Naive B cell (primary cell): ENCODE results near the gene TAX1BP1. TPM values are rescaled to one million over a fixed set of nuclear protein-coding genes. Genes with fewer than 3 reads are reported as not detected.
"Not testable (repeated sequence)": the region's sequence is repeated elsewhere in the genome, so short reads cannot be mapped to it uniquely, and the experiment has no call there.

Experiments used
- ATAC-seq, 2 donors: fragments of 150-1000 bp; cut with Tn5 transposase; 2 replicates each; pipeline ENCODE4 v1.10.0; 2021; ENCODE audit warnings: low read depth in 2 of 2, mild to moderate bottlenecking in 2 of 2, moderate library complexity in 2 of 2
- DNase-seq: peaks from one replicate; pipeline ENCODE4 v3.0.0; 2022
- H3K27ac Mint-ChIP-seq, 6 donors: one replicate each; pipeline ENCODE4 v1.8.0; 2020 to 2022; ENCODE audit warnings: mild to moderate bottlenecking in 6 of 6, mixed read lengths in 6 of 6, moderate library complexity in 5 of 6, inconsistent platforms in 2 of 6
- H3K27me3 Mint-ChIP-seq, 3 donors: one replicate each; pipeline ENCODE4 v1.8.0; 2021 to 2022; ENCODE audit warnings: mixed read lengths in 3 of 3, mild to moderate bottlenecking in 1 of 3
- H3K36me3 Mint-ChIP-seq, 2 donors: one replicate each; pipeline ENCODE4 v1.8.0; 2020 to 2022; ENCODE audit warnings: mixed read lengths in 2 of 2, inconsistent platforms in 1 of 2, mild to moderate bottlenecking in 1 of 2
- H3K4me1 Mint-ChIP-seq, 3 donors: one replicate each; pipeline ENCODE4 v1.8.0; 2020 to 2022; ENCODE audit warnings: mixed read lengths in 3 of 3, inconsistent platforms in 1 of 3, mild to moderate bottlenecking in 1 of 3, moderate library complexity in 1 of 3
- H3K4me3 Mint-ChIP-seq, 8 donors: one replicate each; pipeline ENCODE4 v1.8.0; 2020 to 2022; ENCODE audit warnings: mild to moderate bottlenecking in 8 of 8, mixed read lengths in 8 of 8, moderate library complexity in 8 of 8, inconsistent platforms in 2 of 8
- H3K9me3 Mint-ChIP-seq, 7 donors: one replicate each; pipeline ENCODE4 v1.8.0; 2020 to 2022; ENCODE audit warnings: mixed read lengths in 7 of 7, mild to moderate bottlenecking in 5 of 7, inconsistent platforms in 2 of 7, moderate library complexity in 1 of 7
- polyA plus RNA-seq, 6 donors: library from polyadenylated mRNA; unstranded; fragments of 300-500 nt; fragmentation: Illumina TruSeq; gene quantifications; one replicate each; pipeline ENCODE4 v1.2.3, GENCODE V29; 2021; ENCODE audit warnings: low read depth in 6 of 6

TAX1BP1 gene
- polyA plus RNA-seq, 6 donors from 2014 or later = 89.4 to 111 (median 100) TPM

- DNase-seq = no peak
- no peak for ATAC-seq
- H3K27me3 Mint-ChIP-seq = no peaks in the 10 kb centered on the region
- no peak overlapping the region for H3K4me3 Mint-ChIP-seq
- peaks cover 0 to 10% (median 2%) of the 10 kb centered on the region in 3 donors for H3K4me1 Mint-ChIP-seq
- peaks cover 0 to 9% of the 10 kb centered on the region in 2 donors for H3K36me3 Mint-ChIP-seq
- H3K27ac Mint-ChIP-seq = peak overlapping the region in 2 of 6 donors; percentile 71 to 78
- no peaks in the 10 kb centered on the region for H3K9me3 Mint-ChIP-seq
Measured at GRCh38 chr7:27842851-27843250, 102.9 kb downstream of the TAX1BP1 start.

- Mint-ChIP-seq H3K9me3 (no peaks in the 10 kb centered on the region), H3K36me3 (peaks cover 0 to 4% of the 10 kb centered on the region in 2 donors), H3K4me1 (peaks cover 0 to 10% (median 7%) of the 10 kb centered on the region in 3 donors), H3K4me3 (no peak overlapping the region), H3K27ac (peak overlapping the region in 2 of 6 donors; percentile 65 to 72), H3K27me3 (no peaks in the 10 kb centered on the region)
- ATAC-seq = no peak
- no peak for DNase-seq
Measured at GRCh38 chr7:27843584-27844305, 103.8 kb downstream of the TAX1BP1 start.

DNA sequence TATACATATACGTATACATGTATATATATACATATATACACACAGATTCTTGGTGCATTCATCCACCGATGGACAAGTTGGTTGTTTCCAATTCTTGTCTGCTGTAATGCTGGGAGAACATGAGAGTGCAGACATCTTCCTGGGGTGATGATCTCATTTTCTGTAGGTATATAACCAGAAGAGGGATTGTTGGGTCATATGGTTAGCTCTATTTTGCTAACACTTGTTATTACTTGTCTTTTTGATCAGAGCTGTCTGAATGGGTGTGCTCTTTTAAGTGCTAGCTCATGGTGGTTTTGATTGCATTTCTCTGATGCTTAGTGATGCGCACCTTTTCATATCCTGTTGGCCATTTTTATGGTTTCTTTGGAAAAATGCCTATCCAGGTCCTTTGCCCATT, 106.4 kb downstream of the TAX1BP1 start:
- no peak overlapping the region for H3K4me3 Mint-ChIP-seq
- H3K27me3 Mint-ChIP-seq = no peaks in the 10 kb centered on the region
- ATAC-seq = no peak
- H3K4me1 Mint-ChIP-seq = peaks cover 0 to 7% (median 4%) of the 10 kb centered on the region in 3 donors
- no peak for DNase-seq
- H3K27ac Mint-ChIP-seq = peak overlapping the region in 1 of 6 donors; percentile 12
- no peaks in the 10 kb centered on the region for H3K9me3 Mint-ChIP-seq
- no peaks in the 10 kb centered on the region for H3K36me3 Mint-ChIP-seq

DNA sequence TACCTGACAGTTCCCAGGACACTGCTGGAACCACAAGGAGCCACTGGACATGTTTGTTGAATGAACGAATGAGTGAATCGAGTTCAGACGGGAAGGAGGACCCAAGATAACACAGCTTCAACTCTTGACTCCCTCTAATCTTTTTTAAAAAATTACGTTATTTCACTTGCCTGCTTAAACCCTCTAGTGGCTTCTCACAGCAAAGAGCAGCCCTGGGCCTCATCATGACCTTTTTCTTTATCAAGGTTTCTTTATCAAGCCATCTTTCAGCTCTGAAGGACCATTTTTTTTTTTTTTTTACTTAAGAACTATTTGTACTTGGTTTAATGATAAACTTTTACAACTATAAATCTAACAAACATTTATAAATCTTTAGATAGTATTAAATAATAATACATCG, 110.6 kb downstream of the TAX1BP1 start:
- no peak for DNase-seq
- Mint-ChIP-seq H3K4me1 (peaks cover 7 to 16% (median 12%) of the 10 kb centered on the region in 3 donors), H3K36me3 (peaks cover 9 to 10% of the 10 kb centered on the region in 2 donors), H3K27me3 (no peaks in the 10 kb centered on the region), H3K9me3 (peaks cover 0 to 5% (median 3%) of the 10 kb centered on the region in 7 donors), H3K4me3 (no peak overlapping the region), H3K27ac (no peak overlapping the region)
- ATAC-seq = no peak

DNA sequence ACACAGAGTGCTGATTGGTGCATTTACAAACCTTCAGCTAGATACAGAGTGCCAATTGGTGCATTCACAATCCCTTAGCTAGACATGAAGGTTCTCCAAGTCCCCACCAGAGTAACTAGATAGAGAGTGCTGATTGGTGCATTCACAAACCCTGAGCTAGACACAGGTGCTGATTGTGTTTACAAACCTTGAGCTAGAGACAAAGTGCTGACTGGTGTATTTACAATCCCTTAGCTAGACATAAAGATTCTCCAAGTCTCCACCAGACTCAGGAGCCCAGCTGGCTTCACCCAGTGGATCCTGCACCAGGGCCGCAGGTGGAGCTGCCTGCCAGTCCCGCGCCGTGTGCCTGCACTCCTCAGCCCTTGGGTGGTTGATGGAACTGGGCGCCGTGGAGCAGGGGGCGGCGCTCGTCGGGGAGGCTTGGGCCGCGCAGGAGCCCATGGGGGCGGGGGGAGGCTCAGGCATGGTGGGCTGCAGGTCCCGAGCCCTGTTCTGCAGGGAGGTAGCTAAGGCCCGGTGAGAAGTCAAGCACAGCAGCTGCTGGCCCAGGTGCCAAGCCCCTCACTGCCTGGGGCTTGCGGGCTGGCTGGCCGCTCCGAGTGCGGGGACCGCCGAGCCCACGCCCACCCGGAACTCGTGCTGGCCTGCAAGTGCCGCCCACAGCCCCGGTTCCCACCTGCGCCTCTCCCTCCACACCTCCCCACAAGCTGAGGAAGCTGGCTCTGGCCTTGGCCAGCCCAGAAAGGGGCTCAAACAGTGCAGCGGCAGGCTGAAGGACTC, 116.9 kb downstream of the TAX1BP1 start:
- H3K27me3 Mint-ChIP-seq, ATAC-seq, DNase-seq, H3K4me3 Mint-ChIP-seq: not testable (repeated sequence)
- peaks cover 12 to 20% (median 20%) of the 10 kb centered on the region in 3 donors for H3K4me1 Mint-ChIP-seq
- peaks cover 4 to 13% (median 6%) of the 10 kb centered on the region in 7 donors for H3K9me3 Mint-ChIP-seq
- H3K27ac Mint-ChIP-seq = peak overlapping the region in 1 of 6 donors; percentile 16
- peaks cover 37 to 46% of the 10 kb centered on the region in 2 donors for H3K36me3 Mint-ChIP-seq

GRCh38 chr7:27860800-27861199, 120.8 kb downstream of the TAX1BP1 start:
- Mint-ChIP-seq H3K36me3 (peaks cover 43 to 52% of the 10 kb centered on the region in 2 donors), H3K9me3 (peaks cover 0 to 9% (median 4%) of the 10 kb centered on the region in 7 donors), H3K27me3 (no peaks in the 10 kb centered on the region), H3K4me3 (no peak overlapping the region), H3K4me1 (peaks cover 13 to 15% (median 13%) of the 10 kb centered on the region in 3 donors), H3K27ac (peak overlapping the region in 4 of 6 donors; percentile 17 to 87 (median 46))
- no peak for ATAC-seq
- DNase-seq = no peak

DNA sequence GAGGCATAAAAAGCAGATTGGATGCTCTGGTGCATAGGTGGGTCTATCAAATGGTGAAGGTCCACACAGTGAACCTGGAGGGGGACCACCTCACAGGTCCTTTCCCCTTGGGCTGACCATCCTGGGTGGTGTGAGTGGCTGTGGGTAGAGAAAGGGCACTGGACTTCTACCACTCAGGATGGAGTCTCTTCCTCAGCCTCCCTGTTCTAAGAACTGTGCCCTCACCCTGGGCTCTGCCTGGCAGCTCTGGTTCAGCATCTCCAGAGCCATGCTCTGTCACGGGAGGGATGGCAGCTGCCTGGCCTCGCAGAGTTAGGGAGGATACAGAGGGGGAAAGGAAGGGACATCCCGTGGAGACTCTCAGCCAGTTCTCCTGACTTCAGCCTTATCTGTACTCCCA, 121.8 kb downstream of the TAX1BP1 start:
- no peak overlapping the region for H3K4me3 Mint-ChIP-seq
- H3K9me3 Mint-ChIP-seq = peaks cover 0 to 9% (median 4%) of the 10 kb centered on the region in 7 donors
- peaks cover 13 to 15% (median 13%) of the 10 kb centered on the region in 3 donors for H3K4me1 Mint-ChIP-seq
- H3K27me3 Mint-ChIP-seq = no peaks in the 10 kb centered on the region
- peak overlapping the region in 3 of 6 donors; percentile 48 to 79 (median 74) for H3K27ac Mint-ChIP-seq
- peaks cover 35 to 44% of the 10 kb centered on the region in 2 donors for H3K36me3 Mint-ChIP-seq
- no peak for ATAC-seq
- no peak for DNase-seq

DNA sequence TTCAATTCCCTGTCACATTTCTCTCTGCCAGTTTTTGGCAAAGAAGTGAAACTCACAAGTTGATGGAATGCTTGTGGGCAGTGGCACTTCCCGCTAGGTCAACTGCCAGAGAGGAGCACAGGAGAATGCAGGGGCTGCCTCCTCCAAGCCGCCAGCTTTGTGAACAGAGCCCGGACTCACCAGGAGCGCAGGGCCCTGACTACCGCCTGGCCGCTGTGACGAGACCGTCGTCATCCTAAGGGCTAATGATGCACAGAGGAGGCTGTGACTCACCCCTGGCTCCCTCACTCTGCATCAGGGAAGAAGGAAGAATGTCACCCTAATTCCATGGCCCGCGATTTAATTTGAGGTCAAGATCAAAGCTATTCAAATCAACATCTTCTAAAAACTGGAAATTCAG, 123.9 kb downstream of the TAX1BP1 start:
- ATAC-seq = no peak

DNA sequence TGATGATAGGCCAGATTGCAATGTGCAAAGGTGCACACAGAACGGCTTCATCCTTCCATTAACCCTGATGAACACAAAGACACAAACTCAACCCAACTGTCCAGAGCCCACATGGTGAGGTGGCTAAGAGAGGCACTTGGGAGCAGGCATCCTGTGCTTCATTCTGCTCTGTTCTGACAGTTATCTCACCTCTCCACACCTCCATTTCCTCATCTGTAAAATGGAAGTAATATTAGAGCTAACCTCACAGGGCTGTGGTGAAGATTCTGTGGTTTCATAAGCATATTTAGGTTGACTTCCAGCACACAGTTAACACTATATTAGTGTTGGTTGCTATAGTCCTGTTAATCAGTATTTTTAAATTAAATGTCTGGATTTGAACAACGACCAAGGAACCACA, 126.3 kb downstream of the TAX1BP1 start:
- Mint-ChIP-seq H3K27me3 (no peaks in the 10 kb centered on the region), H3K36me3 (peaks cover 34 to 35% of the 10 kb centered on the region in 2 donors), H3K4me1 (peaks cover 11 to 12% (median 12%) of the 10 kb centered on the region in 3 donors), H3K9me3 (no peaks in the 10 kb centered on the region), H3K4me3 (peak overlapping the region in 1 of 8 donors; percentile 60), H3K27ac (no peak overlapping the region)
- ATAC-seq (no peak), DNase-seq (no peak)

More for the DNA sequence above, 123.9 kb downstream of the TAX1BP1 start:
- H3K27me3 Mint-ChIP-seq = no peaks in the 10 kb centered on the region
- H3K9me3 Mint-ChIP-seq = peaks cover 0 to 5% (median 0%) of the 10 kb centered on the region in 7 donors
- peaks cover 42 to 45% of the 10 kb centered on the region in 2 donors for H3K36me3 Mint-ChIP-seq
- H3K4me1 Mint-ChIP-seq = peaks cover 13 to 22% (median 18%) of the 10 kb centered on the region in 3 donors
- no peak for DNase-seq
- H3K27ac Mint-ChIP-seq = peak overlapping the region in 1 of 6 donors; percentile 19
- no peak overlapping the region for H3K4me3 Mint-ChIP-seq

- H3K9me3 Mint-ChIP-seq = no peaks in the 10 kb centered on the region
- no peak overlapping the region for H3K4me3 Mint-ChIP-seq
- no peak for ATAC-seq
Measured at GRCh38 chr7:27866828-27867672, 127.1 kb downstream of the TAX1BP1 start.

GRCh38 chr7:27868131-27868550, 128.2 kb downstream of the TAX1BP1 start:
- Mint-ChIP-seq H3K4me3 (no peak overlapping the region), H3K36me3 (peaks cover 26% of the 10 kb centered on the region in 2 donors), H3K4me1 (peaks cover 7 to 11% (median 8%) of the 10 kb centered on the region in 3 donors), H3K27ac (peak overlapping the region in 2 of 6 donors; percentile 52 to 72), H3K9me3 (no peaks in the 10 kb centered on the region), H3K27me3 (no peaks in the 10 kb centered on the region)
- DNase-seq = no peak
- ATAC-seq = no peak

More at GRCh38 chr7:27866828-27867672, 127.1 kb downstream of the TAX1BP1 start:
- Mint-ChIP-seq H3K27me3 (no peaks in the 10 kb centered on the region), H3K4me1 (peaks cover 7 to 11% (median 11%) of the 10 kb centered on the region in 3 donors), H3K27ac (no peak overlapping the region), H3K36me3 (peaks cover 29 to 34% of the 10 kb centered on the region in 2 donors)
- no peak for DNase-seq

- ATAC-seq = no peak
- Mint-ChIP-seq H3K27ac (no peak overlapping the region), H3K27me3 (no peaks in the 10 kb centered on the region), H3K4me1 (peaks cover 7 to 14% (median 11%) of the 10 kb centered on the region in 3 donors), H3K9me3 (no peaks in the 10 kb centered on the region), H3K4me3 (no peak overlapping the region), H3K36me3 (peaks cover 17 to 18% of the 10 kb centered on the region in 2 donors)
- DNase-seq = no peak
Measured at GRCh38 chr7:27869056-27869455, 129.1 kb downstream of the TAX1BP1 start.

GRCh38 chr7:27870595-27870994, 130.6 kb downstream of the TAX1BP1 start:
- Mint-ChIP-seq H3K36me3 (peaks cover 16 to 19% of the 10 kb centered on the region in 2 donors), H3K27me3 (no peaks in the 10 kb centered on the region), H3K27ac (peak overlapping the region in 1 of 6 donors; percentile 49), H3K9me3 (no peaks in the 10 kb centered on the region), H3K4me1 (peaks cover 9 to 18% (median 18%) of the 10 kb centered on the region in 3 donors), H3K4me3 (peak overlapping the region in 1 of 8 donors; percentile 16)
- ATAC-seq (no peak), DNase-seq (no peak)
